C1 segment of cervical spinal cord (tissue), 14 donors: Measurements from ENCODE around the gene CAPZA2.
"Not testable (repeated sequence)": the region's sequence is repeated elsewhere in the genome, so short reads cannot be mapped to it uniquely, and the experiment has no call there.

Experiments used
- DNase-seq, 14 donors: peaks; one replicate each; lab custom pipeline; 2025; lab: John Stamatoyannopoulos, UW

The CAPZA2 gene

DNA sequence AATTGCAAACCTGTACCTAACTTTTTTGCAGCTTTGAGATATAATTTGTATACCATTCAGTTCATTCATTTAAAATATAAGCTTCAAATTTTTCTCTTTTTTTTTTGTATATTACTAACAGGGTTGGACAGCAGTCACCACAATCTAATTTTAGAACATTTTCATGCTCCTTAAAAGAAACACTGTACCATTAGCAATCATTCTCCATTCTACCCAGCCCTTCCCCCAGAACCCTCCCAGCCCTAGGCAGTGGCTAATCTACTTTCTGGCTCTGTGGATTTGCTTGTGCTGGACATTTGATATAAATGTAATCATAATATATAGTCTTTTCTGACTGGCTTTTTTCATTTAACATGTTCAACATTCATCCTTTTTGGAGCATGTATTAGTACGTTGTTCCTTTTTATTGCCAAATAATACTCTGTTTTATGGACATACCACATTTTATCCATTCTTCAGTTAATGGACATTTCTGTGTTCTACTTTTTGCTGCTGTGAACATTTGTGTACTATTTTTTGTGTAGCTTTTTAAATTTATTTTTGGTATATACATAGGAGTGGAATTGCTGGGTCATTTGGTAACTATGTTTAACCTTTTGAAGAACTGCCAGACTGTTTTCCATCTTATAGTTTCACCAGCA lies 50.0 kb downstream of the CAPZA2 start:
- no peak for DNase-seq

DNA sequence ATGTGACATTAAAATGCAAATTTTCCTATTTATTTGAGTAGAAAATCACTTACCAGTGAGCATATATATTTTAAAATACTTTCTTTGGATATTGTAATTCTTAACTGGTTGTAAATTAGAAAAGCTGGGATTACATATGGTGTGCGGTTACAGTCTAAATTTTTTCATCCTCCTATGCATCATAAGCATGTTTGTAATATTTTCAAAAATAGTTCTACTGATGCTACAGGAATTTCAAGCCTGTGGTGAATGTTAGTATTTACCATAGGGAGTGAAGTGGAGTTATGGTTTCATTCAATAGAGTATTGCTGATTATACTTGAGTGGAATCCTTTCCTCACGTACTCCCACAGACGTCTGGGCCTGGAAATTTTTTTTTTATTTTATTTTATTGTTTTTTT lies 56.3 kb downstream of the CAPZA2 start:
- no peak for DNase-seq

GRCh38 chr7:116920359-116920758 lies 58.0 kb downstream of the CAPZA2 start:
- DNase-seq = no peak

GRCh38 chr7:116922545-116922944 lies 60.2 kb downstream of the CAPZA2 start:
- no peak for DNase-seq

DNA sequence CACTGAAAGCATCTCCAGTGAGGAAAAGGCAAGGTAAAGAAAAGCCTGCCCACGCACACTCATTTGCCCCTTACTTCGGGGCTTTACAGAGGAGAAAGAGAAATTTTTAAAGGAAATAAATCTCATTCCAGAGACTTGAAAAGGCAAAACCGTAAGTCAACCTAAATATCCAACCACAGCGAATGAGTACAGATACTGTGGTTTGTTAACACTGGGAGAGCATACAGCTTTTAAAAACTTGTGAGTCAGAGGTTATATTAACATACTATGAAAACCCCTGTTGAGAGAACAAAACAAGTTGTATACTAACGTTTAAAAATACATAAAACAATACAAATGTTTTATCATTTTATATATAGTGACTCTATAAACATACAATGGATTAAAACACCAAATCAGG lies 62.4 kb downstream of the CAPZA2 start:
- DNase-seq = no peak

DNA sequence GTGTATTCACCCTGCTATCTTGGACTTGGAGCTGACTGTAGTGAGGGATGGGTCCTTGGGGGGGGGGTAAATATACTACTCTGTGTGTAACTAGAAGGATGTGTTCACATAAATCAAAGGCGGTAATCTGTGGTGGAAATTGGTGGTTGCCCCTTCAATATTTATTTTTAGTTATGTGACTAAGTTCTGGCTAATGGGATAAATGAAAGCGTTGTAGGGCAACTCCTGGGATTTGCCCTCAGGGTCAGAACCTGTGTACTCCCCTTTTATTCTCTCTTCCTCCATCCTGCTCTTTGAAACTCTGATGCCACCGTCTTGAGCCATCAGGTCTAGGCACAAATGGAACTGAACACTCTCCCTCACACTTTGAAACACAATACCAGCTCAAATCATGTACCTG lies 66.6 kb downstream of the CAPZA2 start:
- no peak for DNase-seq

DNA sequence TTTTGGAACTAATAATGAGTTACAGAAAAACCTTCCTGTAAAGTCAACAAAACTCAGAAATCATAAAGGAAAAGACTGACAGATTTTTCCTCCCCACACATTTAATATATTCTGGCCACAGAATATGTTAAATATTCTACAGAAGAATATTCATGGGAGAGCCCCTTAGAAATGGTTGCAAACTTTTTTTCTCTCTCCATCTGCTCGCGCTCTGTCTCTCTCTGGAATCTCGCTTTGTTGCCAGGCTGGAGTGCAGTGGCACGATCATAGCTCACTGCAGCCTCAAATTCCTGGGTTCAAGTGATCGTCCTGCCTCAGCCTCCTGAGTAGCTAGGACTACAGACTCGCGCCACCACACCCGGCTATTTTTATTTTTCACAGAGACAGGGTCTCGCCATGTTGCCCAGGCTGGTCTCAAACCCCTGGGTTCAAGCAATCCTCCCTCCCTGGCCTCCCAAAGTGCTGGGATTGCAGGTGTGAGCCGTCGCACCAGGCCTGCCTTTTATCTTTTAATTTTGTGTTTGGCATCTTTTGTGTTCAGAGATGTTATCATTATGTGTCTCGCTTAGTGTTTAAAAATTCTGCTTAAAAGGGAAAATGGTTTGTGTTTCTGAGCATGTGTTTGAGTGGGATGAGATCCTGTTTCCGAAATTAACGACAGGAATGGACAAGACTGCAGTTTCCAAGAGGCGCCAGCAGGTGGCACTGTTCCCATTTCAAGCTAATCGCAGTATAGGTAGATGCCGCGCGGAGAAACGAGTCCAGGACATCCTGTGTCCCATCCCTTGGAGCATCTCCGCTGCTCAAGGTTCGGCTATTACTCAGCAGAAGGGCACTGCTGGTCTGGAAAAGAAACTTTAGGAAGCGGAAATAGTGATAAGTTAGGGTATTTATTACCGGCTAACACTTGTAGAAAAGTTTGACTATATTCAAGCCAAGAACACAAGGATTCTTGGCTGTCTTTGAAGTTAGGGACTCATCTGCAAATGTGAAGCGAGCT lies 67.8 kb downstream of the CAPZA2 start:
- peak in 13 of 14 donors; percentile 2 to 68 (median 50) for DNase-seq

DNA sequence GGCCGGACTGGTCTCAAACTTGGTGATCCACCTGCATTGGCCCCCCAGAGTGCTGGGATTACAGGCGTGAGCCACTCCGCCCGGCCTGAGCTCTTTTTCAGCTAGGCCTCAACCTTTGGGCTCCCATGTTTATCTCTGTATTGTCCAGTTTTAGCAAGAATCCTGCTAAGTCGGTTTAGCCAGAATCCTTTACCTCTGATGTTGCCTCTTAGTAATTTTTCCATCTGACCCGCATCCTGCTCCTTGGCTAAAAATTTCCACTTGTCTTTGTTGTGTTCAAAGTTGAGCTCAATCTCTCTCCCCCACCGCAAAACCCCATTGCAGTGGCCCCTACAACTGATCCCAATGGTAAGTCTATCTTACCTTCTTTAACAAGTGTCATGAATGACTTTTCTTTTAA lies 70.2 kb downstream of the CAPZA2 start:
- DNase-seq = no peak

DNA sequence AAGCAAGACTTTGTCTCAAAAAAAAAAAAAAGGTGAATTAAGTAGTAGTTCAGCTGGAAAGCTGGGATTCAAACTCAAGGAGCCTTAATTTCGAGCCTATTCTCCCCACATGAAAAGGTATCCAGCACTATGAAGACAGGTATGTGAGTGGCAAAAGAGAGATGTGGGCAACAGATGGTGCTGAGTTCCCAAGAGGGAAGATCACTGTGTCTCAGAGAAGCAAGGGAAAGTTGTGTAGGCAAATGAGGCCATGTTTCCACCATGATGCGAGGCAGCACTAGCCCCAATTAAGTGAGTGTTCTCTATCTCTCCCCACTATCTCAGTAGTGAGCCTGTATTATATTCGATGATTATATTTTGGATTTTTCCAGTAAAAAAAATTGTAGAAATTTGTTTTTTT lies 71.1 kb downstream of the CAPZA2 start:
- no peak for DNase-seq

- DNase-seq = no peak
These were observed 72.2 kb downstream of the CAPZA2 start for GRCh38 chr7:116934580-116934979.

DNA sequence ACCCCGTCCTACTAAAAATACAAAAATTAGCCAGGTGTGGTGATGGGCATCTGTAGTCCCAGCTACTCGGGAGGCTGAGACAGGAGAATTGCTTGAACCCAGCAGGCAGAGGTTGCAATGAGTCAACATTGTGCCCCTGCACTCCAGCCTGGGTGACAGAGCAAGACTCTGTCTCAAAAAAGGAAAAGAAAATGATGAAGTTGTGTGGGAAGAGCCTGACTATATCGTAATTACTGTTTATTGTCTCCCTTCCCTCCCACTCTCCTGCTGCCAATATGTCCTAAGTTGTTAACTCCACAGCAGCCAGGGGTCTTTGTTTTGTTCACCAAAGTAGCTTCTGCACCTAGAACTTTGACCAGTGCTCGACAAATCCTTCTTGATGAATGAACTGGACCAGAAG lies 74.5 kb downstream of the CAPZA2 start:
- not testable (repeated sequence) for DNase-seq

- no peak for DNase-seq
These were observed 76.3 kb downstream of the CAPZA2 start for GRCh38 chr7:116938678-116939077.

DNA sequence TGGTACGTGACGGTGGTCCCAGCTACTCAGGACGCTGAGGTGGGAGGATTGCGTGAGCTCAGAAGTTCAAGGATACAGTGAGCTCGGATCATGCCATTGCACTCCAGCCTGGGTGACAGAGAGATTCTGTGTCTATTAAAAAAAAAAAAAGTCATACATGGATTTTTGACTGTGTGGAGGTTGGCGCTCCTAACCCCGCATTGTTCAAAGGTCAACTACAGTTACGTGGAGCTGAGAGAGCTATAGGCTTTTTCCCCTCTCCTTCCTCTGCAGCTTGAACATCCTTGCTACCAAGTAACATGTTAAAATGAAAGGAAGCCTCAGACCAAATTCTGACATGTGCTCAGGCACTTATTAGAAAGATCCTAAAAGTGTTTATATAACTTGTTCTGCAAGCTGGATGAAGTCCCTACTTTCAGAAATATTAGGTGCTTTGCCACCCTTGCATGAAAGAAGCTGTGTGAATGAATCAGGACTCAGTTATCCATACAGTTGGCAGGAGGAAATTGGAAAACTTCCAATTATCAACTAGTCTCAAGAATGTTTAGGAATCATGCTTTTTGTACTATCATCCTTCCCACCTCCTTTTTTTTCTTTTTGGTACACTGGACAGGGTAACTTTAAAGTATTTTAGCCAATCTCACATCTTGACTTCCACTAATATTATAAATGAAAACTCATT lies 78.4 kb downstream of the CAPZA2 start:
- DNase-seq = no peak

- no peak for DNase-seq
These were observed 80.1 kb downstream of the CAPZA2 start for GRCh38 chr7:116942504-116942903.

GRCh38 chr7:116948934-116949333 lies 86.5 kb downstream of the CAPZA2 start:
- DNase-seq = no peak

DNA sequence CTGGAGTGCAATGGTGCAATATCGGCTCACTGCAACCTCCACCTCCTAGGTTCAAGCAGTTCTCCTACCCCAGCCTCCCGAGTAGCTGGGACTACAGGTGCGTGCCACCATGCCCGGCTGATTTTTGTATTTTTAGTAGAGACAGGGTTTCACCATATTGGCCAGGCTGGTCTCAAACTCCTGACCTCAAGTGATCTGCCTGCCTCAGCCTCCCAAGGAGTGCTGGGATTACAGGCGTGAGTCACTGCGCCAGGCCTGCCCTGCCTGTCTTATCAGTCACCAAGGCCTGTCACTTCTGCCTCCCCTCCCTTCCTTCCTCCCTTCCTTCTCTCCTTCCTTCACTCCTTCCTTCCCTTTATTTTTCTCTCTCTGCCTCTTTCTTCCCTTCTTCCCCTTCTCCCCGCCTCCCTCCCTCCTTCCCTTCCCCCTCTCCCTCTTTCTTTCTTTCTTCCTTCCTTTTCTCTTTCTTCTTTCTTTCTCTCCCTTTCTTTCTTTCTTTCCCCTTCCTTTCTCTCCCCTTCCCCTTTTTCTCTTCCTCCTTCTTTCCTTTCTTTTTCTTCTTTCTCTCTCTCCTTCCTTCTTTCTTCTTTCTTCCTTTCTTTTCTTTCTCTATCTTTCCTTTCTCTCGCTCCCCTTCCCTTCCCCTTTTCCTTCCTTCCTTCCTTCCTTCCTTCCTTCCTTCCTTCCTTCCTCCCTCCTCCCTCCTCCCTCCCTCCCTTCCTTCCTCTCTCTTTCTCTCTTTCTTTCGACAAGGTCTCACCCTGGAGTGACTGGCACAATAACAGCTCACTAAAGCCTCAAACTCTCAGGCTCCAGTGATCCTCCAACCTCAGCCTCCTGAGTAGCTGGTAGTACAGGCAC lies 87.8 kb downstream of the CAPZA2 start:
- DNase-seq = no peak

DNA sequence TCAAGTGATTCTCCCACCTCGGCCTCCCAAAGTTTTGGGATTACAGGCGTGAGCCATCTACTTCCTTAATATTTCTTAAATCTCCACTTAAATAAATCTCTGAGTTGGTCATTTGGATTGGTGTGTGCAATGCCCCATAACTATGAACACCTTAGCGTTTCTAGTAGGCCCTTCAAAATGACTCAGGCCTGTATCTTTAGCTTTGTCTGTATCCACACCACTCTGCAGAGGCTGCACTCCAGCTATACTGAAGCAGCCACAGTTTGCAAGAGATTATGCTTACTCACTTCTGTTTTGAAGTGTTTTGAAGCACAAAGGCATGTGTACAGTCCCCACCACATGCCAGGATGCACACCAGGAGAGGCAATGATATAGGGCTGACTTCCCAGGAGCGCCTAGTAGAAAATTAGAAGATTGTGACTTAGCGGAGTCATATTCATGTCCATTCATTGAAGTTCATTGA lies 88.5 kb downstream of the CAPZA2 start:
- no peak for DNase-seq

DNA sequence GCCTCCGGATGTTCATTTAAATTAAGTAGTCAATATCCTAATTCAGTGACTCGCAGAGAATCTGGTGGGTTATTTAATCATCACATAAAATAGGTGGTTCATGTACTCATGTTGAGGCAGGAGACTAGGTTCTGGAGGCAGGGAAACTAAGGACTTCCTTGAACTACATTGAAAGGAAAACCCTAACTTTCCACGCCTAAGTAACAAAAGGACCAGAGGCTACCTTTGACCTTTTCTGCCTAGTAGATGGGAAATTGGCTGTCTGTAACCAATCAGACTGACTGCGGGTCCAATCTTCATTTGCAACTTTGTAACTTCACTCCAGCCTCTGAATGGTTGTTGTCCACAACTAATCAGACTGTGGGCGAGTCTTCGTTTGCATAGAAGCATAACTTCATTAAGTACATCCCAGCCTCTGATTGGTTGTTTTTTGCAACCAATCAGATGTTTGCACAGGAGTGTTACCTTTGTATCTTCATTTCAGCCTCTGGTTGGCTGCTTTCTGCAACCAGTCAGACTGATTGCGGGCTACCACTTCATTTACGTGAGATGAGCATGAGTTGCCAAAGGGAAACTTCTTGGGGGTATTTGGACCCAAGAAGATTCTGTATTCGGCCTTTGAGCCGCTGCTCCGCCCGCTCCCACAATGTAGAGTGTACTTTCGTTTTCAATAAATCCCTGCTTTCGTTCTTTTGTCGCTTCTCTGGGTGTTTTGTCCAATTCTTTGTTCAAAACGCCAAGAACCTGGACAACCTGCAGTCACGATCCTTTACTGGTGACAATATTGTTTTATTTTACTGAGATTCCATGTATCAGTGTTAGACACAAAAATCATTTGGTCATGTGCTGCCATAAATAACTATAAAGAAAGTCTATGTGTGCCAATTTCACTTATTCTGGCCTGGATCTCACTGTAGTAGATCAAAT lies 89.2 kb downstream of the CAPZA2 start:
- DNase-seq = no peak

GRCh38 chr7:116952635-116953371 lies 90.4 kb downstream of the CAPZA2 start:
- DNase-seq = peak in 8 of 14 donors; percentile 32 to 74 (median 50)
